HG03280 (cell line): ENCODE results near the gene MRPL17.

Experiments used
- ATAC-seq: cut with Tn5 transposase; IDR thresholded peaks from one replicate; pipeline ENCODE4 v1.9.1; 2021; ENCODE audit warnings: mild to moderate bottlenecking, moderate library complexity; ENCODE audit not compliant: unreplicated experiment

Gene MRPL17

DNA sequence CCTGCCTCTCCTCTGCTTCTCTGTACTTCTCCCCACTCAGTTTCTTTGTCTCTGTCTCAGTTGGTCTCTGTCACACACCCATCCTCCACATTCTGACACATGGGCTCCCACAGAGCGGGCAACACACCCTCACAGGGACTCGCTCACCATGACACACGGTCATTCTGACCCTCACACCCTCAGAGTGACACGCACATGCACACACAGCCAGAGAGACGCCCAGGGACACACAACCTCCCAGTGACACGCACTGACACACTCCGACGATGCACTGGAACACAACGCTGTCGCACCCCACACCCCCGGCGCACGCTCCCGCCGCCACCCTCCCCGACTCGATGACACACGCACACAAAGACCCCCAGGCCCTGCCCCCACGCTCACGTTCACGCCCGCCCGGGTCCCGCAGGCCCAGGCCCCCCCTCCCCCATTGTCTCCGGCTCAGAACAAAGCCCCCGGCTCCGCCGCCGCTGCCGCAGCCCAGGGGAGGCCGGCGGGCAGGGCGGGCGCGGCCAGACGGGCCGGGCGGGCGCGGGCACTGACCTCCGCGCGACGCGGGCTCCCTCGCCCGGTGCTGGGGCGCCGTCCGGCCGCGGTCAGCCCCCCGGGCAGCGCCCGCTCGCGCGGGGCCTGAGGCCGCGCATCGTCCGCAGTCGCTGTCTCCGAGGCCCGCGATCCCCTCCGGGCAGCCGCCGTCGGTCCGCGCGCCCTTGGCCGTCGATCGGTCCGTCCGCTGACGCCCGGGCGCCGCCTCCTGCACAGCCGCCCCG is 27.9 kb downstream of the MRPL17 start:
- no peak for ATAC-seq

DNA sequence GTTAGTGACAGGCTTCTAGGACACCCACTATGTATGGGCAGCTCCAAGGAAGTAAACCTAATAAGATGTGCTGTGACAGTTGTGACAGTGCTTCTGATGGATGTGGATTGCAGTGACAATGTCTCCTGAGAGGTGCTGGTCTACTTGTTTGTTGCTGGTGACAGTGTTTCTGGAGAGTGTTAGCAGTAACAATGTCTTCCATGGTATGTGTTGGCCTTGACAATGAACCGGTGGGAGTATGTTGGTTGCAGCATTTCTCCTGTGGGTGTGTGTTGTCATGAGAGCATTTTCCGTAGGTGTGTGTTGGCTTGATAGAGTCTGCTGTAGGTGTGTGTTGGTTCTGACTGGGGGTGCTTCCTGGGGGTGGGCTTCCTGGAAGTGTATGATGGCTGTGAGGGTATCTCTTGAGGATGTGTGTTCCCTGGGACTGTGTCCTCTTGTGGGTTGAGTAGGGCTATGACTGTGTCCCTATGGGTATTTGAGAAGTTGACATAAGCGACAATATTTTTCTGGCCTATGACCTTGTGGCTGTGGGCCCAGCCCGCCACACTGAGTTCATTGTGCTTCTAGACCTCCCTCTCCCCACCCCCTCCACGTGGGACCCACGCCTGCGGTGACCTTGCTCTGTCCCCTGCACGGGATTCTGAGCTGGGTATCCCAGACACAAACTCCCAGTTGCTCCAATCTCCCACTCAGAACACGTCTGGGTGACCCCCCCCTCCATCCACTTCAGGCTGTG is 28.7 kb downstream of the MRPL17 start:
- no peak for ATAC-seq

DNA sequence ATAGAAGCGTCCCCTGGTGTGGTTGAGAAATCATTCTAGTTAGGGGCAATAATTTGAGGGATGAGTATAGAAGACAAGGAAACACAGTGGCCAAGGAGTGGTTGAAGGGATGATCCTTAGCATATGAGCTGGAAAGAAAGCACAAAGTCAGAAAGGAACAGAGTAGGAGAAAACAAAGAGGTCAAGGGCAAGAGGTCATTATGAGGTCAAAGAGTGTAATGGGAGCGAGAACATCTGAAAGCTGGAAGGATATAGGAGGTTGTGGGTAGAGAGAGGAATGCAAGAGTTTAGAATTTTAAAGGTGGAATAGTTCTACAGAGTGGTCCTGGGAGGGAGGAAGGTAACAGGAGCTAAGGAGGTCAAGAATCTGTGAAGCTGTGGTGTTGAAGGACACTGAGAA is 29.5 kb downstream of the MRPL17 start:
- no peak for ATAC-seq

DNA sequence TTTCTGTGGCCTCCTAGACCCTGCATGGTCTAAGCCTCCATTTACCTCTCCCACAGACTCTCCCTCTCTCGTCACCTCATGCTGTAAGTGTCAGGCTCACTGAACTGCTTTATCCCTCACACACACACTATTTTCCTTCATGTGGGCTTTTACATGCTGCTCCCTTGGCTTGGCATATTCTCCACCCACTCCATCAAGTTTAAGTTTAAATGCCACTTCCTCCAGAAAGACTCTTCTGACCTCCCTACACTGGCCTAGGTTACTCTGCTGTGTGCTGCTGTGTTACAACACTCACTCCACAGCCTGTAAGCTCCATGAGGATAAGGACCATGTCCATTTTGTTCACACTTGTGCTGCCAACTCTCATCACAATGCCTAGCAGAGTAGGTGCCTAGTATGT is 30.0 kb downstream of the MRPL17 start:
- ATAC-seq: no peak

DNA sequence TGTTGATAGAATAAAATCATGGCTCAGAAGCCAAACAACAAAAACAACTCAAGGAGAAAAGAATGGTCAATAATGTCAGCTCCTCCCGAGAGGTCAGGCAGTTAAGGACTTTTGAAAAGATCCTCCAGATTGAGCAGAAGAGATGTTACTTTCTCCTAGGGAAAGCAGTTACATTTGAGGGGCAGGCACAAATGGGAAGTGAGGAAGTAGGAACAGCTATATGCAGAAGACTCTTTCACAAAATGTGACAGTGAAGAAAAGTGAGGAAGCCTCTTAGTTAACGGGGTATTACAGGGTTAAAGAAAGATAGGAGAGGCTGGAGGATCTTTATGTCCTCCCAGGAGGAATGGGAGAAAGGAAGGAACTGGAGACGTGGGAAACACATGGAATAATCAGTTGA is 31.0 kb downstream of the MRPL17 start:
- ATAC-seq: no peak

DNA sequence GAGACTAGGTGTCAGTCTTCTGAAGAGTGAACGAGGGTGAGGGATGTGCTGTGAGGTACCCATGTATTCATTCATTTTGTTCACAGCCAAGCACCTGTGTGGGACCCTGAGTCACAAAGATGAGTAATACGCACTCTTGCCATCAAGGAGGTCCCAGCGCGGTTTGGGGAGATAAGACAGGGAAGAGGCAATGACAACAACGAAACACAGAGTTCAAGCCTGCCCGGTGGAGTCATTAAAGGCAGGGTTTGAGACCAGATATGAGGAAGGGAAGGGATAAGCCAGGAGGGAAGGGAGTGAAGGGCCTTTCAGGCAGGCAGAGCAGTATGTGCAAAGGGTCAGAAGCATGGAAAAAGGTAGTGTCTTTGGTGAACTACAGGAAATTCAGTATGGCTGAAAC is 32.2 kb downstream of the MRPL17 start:
- ATAC-seq: no peak

DNA sequence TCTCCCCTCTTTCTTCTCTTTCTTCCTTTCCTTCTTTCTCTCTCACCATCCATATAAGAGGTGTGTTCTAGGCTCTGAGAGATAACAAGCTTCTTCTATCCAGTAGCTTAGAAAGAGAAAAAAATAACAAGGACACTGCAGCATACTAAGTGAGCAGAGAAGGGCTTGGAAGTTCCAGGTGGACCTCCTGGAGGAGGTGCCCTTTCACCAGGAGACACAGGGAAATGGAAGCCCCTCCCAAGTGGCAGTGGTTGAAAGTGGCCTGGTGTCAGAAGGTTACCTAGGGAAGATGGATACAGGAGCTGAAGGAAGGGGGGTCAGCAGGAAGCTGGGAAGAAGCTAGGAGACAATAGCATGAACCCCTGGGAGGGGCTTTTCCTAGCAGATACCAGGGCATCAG is 33.0 kb downstream of the MRPL17 start:
- ATAC-seq: no peak

DNA sequence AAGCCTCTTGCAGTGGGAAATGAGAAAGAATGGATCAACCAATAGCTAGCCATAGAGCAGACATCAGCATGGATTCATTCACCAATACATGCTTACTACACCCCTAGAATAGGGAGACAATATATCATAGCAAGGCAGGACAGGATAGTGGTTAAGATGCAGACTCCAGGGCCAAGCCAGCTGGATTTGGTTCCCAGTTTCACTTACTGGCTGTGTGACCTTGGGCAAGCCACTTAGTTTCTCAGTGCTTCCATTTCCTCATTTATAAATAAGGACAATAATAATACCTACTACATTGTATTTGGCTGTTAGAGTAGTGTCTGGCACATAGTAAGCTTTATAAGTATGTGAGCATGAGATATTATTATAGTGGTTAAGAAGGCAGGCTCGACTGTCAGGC is 34.6 kb downstream of the MRPL17 start:
- ATAC-seq: no peak

DNA sequence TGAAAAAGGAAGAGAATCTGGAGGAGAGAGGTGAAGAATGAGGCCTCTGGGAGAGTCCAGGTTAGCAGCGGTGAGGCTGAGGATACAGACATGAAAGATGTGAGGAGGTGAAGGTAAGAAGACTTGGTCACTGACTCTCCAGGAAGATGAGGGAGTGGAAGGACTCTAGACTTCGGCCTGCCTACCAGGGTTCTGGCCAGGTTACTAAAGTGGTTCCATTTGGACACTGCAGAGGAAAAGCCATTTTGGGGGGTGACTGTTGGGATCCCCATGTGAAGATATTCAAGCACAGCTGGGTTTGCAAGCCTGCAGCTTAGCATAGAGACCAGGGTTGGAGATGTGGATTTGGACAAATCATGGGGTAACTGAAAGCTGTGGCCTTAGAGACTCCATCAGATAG is 35.3 kb downstream of the MRPL17 start:
- ATAC-seq: no peak

DNA sequence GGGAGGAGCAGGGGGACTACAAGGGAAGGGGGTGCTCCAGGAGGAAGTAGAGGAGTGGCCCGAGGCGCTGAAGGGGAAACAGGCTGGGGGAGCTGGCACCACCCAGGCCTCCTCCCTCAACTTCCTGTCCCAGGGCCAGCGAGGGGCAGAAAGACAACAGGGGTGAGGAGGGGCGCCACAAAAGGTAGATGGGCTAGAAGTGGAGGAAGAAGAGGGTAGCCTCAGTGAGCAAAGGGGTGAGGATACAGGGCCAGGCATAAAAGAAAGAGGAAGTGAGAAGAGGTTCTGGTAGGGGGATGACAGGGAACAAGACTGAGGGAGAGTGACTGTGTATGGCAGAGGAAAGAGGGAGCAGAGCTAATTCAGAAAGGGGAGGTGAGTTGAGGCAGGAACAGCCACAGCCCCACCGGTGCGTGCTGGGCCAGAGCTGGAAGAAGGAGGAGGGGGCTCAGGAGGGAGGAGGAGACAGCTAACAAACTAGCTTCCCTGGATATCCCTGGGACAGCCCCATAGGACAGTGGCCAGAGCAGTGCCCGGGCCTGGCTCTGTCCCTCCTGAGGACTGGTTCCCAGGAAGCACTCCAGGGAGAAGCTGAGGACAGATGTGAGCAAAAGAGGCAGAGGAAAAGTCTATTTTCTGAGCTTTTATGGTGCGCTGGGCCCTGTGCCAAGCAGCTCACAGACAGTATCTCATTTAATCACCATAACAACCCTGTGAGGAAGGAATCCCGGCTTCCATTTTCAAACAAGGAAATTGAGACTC is 36.0 kb downstream of the MRPL17 start:
- peak; percentile 88 for ATAC-seq

DNA sequence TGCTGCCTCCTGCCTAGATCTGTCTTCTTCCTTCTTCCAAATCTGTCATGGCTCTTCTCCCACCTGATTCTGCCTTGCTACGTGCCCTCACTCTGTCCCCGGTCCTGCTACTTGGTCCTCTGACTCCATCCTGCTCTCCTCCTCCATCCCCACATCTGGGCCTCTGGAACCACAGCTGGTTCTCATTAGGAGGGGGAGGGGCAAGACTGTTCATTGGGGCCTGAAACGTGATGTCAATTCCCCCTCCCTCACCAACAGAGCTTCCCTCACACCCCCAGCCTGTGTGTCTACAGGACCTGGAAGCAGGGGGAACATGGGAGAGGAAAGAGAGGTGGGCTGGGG is 36.6 kb downstream of the MRPL17 start:
- no peak for ATAC-seq

DNA sequence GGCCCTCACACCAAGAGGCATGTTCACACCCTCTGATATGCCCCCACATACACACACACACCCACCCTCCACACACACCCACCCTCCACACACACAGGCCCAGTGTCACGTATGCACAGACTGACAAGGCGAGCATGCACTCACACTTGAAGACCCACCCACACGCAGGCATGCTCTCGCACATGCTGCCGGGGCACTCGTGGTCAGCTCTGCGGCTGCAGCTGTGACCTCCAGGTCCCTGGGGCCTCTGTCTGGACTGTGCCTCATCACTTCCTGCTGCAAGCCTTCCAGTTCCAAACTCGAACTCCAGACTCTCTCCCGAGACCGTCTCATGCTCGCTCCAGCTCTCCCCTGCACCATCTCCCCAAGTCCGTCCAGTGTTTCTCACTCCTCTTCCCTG is 37.1 kb downstream of the MRPL17 start:
- ATAC-seq: no peak

DNA sequence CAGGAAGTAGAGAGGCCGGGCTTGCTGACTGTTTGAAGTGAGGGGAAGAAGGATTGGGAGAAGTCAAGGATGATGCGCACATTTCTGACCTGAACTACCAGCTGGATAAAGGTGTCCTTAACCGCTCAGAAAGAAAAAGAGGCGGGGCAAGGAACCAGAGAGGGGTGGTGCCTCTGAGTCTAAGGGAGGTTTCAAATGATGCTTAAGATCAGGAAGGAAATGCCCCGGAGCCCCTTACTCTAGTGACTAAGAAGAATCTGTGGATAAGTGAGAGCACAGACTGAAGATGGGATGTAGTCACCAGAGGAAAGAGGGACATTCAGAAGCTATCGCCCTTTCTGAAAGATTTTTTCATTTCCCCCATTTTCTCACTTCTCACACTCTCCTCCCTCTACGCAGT is 40.2 kb downstream of the MRPL17 start:
- no peak for ATAC-seq

DNA sequence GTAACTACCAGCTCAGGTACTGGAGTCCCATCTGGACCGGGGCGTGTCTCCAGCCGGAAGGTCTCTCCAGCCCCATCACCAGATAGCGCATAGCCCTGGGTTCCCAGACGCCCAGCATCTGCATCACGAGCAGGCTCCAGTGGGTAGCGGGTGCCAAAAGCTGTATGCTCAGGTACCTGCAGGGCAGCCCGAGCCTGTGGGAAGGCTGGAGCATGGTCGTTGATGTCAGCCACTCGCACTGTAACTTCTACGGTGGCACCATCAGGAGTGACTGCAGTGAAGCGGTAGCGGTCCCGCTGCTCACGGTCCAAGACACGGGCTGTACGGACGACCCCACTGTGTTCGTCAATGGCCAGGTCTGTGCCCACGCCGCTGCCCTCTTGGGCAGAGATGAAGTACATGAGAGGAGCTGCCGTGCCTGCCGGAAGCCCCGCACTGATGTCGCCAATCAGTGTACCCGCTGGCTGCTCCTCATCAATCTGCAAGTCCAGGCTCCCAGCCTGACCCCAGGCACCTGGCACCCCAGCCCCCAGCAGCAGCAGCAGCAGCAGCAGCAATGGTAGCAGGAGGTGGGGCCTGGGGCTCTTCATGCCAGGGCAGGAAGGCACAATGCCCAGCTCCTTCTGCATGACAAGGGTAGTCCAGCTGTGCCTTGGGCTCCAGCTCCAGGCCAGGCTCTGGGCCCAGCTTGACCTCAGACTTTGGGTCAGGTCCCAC is 42.0 kb downstream of the MRPL17 start:
- ATAC-seq: no peak

DNA sequence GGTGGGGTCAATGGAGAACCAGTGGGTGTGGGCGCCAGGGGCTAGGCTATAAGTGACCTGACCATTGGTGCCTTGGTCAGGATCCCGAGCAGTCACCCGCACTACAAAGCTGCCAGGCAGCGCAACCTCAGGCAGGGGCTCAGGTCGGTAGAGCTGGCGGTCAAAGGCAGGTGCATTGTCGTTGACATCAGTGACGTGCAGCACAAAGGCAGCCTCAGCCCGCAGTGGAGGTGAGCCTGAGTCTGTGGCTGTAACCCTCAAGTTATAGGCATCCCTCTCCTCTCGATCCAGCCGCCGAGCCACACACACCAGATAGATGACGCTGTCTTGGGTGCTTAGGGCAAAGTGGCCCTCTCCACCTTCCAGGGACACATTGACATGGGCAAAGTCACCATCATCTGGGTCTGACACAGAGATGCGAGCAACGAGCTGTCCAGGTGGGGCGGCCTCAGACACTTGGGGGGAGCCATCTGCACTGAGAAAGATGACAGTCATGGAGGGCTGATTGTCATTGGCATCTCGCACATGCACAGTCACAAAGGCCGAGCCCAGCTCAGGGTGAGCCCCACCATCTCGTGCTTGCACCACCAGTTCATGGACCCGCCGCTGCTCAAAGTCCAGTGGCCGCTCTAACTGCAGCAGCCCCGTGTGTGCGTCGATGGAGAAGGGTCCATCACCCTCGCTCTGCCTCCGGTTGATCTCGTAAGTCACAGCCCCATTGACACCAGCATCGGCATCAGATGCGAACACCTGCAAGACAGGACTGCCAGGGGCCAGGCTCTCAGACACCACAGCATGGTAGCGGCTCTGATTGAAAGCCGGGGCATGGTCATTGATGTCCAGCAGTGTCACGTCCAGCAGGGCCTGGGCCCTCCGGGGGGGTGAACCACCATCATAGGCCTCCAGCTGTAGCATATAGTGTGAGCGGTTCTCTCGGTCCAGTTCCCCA is 42.8 kb downstream of the MRPL17 start:
- no peak for ATAC-seq

DNA sequence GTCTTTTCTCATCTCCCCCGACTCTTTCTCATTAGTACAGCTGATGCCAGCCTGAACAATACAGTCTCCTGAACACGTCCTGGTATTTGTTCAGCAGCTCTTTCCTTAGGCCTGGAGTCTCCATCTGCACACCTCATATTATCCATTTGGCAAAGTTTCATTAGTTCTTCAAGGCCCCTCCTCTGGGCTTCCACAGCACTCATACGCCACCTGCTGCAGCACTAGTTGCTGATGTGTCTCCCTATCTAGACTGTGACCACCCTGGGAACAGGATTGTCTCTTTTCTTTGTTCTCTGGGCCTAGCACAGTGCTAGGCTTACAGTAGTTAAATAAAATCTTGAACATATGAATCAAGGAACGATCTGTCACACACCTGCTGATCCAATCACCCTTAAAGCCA is 44.7 kb downstream of the MRPL17 start:
- ATAC-seq: no peak

DNA sequence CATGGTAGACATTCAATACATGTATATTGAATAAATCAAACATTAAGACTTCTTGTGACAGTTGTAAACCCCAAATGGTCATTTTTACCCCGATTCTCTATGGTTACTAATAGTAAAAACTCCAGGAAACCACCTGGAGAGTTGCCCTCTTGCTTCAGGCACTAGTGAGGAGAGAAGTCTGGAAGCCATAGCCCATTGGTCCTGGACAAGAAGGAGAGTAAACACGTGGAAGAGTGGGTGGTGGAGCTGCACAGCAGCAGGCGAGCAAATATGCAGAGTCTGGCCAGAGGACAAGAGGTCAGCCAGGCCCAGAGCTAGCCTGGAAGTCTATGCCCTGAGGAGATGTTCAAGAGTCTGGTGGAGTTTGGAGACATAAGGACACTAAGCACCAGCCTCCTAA is 45.3 kb downstream of the MRPL17 start:
- ATAC-seq: no peak

DNA sequence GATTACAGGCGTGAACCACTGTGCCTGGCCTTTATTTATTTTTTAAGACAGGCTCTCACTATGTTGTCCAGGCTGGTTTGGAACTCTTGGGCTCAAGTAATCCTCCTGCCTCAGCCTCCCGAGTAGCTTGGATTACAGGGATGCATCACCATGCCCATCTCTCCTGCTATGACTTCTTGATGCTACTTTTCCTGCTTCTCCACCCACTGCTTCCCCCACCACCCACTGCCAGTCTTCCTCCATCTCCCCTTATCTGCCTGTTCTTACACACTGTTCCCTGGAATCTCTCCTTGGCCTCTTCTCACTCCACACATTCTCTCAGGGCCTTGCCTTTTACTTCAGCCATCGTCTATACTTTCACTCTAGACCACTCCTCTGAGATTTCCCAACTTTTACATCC is 46.7 kb downstream of the MRPL17 start:
- ATAC-seq: no peak

DNA sequence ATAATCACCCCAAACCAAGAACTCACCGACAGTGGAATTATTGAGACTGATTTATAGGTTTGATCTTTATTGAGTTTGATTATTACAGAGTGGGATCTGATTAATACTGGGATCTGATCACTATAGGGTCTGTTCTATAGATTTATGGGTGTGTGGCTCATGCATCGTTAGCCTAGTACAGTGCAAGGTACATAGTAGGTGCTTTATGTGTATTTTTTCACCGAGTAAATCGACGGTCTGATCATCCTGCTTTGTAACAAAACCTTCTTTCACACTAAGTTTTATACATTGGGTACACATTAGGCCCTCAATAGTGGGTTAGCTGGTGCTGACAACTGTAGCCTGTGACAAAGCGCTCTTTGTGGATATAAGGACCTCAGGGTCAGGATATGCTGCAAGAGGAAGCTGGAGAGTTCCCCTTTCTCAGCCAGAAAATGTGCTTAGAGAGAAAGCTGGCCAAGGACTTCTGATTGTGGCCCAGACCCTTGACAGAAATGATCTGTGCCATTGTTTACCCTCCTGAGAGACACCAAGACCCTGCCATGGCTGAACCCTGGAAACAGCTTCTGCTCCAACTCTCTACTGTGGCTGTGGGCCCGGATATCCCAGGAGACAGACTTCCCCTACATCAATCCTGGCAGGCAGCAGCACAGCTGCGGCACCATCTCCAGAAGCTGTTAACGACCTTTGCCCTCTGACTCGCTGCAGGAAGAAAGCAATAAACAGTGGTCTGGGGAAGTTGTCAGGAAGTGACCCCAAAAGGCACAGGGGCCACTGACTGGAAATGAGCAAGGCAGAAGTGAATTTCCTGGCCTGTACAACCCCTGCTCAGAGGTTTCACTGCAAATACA is 47.8 kb downstream of the MRPL17 start:
- ATAC-seq: no peak
